Measurements from ENCODE around the gene PM20D2.

Gene PM20D2

DNA sequence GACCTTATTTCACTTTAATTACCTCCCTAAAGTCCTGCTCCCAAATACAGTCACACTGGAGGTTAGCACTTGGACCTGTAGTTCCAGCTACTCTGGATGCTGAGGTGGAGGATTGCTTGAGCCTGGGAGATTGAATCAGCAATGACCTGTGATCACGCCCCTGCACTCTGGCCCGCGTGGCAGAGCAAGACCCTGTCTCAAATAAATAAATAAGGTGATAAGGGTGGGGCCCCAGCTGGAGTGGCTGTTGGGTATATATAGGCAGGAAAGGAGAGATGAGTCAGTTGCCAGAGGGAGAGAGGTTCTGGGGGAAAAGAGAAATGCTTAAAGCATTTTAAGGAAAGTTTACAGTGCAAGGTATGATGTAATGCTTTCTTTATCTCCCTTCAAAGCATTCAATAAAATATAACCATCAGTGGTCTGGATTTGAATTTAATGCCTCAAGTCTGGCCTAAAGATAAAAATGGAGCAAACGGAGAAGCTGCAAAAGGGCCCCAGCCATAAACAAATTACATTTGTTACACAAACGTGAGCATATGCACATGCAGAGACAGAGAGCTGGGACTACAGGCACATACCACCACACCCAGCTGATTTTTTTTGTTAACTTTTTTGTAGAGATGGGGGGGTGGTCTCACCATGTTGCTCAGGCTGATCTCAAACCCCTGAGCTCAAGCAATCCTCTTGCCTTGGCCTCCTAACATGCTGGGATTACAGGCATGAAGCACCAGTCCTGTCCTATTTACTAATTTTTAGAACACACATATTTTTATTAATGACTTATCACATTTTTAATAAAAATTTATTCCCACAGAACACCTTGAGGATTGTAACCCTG is 6.1 kb upstream of the PM20D2 start (continued):
- TF ChIP-seq KLF16 (tag by site-specific recombination; IDR thresholded peaks at IDR 0.05) (peak; percentile 46; the same call in 1 of the 2 replicates), ZNF660 (tag by site-specific recombination; IDR thresholded peaks at IDR 0.05) (no peak), BCL11A (tag by site-specific recombination; IDR thresholded peaks at IDR 0.05; ENCODE audit: low read depth) (peak; percentile 49; the same call in 1 of the 2 replicates), ZNF561 (tag by site-specific recombination; IDR thresholded peaks at IDR 0.05; ENCODE audit: borderline replicate concordance) (peak; percentile 30; the same call in 1 of the 2 replicates), ZBTB20 (tag by site-specific recombination; IDR thresholded peaks at IDR 0.05) (peak; percentile 60), SP7 (tag by site-specific recombination; IDR thresholded peaks at IDR 0.05) (peak; percentile 84), ZNF426 (tag by site-specific recombination; IDR thresholded peaks at IDR 0.05) (no peak), ZNF121 (tag by site-specific recombination; IDR thresholded peaks at IDR 0.05) (no peak), ZNF843 (tag by site-specific recombination; IDR thresholded peaks at IDR 0.05) (peak; percentile 86), TCF7L2 (IDR thresholded peaks at IDR 0.05; ENCODE audit: borderline replicate concordance, low read depth, low read length) (peak; percentile 86), ZNF473 (tag by site-specific recombination; IDR thresholded peaks at IDR 0.05) (no peak), ZNF157 (tag by site-specific recombination; IDR thresholded peaks at IDR 0.05) (no peak), ZNF600 (tag by site-specific recombination; IDR thresholded peaks at IDR 0.05) (peak; percentile 78), ZNF501 (tag by site-specific recombination; IDR thresholded peaks at IDR 0.05) (peak; percentile 55; the same call in 1 of the 2 replicates), ZNF626 (tag by site-specific recombination; IDR thresholded peaks at IDR 0.05) (no peak), ZNF629 (tag by site-specific recombination; IDR thresholded peaks at IDR 0.05) (peak; percentile 83), ZNF239 (tag by site-specific recombination; IDR thresholded peaks at IDR 0.05) (no peak), ZNF48 (tag by site-specific recombination; IDR thresholded peaks at IDR 0.05) (no peak), ZNF521 (tag by site-specific recombination; IDR thresholded peaks at IDR 0.05) (no peak), ZNF571 (tag by site-specific recombination; IDR thresholded peaks at IDR 0.05) (no peak), ZNF302 (tag by site-specific recombination; IDR thresholded peaks at IDR 0.05; ENCODE audit: low read depth) (no peak), ZBTB7A (tag by site-specific recombination; IDR thresholded peaks at IDR 0.05; ENCODE audit: low read depth) (no peak)
- TF ChIP-seq, protein P1, sequence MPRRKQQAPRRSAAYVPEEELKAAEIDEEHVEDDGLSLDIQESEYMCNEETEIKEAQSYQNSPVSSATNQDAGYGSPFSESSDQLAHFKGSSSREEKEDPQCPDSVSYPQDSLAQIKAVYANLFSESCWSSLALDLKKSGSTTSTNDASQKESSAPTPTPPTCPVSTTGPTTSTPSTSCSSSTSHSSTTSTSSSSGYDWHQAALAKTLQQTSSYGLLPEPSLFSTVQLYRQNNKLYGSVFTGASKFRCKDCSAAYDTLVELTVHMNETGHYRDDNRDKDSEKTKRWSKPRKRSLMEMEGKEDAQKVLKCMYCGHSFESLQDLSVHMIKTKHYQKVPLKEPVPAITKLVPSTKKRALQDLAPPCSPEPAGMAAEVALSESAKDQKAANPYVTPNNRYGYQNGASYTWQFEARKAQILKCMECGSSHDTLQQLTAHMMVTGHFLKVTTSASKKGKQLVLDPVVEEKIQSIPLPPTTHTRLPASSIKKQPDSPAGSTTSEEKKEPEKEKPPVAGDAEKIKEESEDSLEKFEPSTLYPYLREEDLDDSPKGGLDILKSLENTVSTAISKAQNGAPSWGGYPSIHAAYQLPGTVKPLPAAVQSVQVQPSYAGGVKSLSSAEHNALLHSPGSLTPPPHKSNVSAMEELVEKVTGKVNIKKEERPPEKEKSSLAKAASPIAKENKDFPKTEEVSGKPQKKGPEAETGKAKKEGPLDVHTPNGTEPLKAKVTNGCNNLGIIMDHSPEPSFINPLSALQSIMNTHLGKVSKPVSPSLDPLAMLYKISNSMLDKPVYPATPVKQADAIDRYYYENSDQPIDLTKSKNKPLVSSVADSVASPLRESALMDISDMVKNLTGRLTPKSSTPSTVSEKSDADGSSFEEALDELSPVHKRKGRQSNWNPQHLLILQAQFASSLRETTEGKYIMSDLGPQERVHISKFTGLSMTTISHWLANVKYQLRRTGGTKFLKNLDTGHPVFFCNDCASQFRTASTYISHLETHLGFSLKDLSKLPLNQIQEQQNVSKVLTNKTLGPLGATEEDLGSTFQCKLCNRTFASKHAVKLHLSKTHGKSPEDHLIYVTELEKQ (tag by site-specific recombination; IDR thresholded peaks at IDR 0.05; ENCODE audit: borderline replicate concordance) = peak; percentile 8; the same call in 1 of the 2 replicates
- TF ChIP-seq, protein P2, sequence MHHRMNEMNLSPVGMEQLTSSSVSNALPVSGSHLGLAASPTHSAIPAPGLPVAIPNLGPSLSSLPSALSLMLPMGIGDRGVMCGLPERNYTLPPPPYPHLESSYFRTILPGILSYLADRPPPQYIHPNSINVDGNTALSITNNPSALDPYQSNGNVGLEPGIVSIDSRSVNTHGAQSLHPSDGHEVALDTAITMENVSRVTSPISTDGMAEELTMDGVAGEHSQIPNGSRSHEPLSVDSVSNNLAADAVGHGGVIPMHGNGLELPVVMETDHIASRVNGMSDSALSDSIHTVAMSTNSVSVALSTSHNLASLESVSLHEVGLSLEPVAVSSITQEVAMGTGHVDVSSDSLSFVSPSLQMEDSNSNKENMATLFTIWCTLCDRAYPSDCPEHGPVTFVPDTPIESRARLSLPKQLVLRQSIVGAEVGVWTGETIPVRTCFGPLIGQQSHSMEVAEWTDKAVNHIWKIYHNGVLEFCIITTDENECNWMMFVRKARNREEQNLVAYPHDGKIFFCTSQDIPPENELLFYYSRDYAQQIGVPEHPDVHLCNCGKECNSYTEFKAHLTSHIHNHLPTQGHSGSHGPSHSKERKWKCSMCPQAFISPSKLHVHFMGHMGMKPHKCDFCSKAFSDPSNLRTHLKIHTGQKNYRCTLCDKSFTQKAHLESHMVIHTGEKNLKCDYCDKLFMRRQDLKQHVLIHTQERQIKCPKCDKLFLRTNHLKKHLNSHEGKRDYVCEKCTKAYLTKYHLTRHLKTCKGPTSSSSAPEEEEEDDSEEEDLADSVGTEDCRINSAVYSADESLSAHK (tag by site-specific recombination; IDR thresholded peaks at IDR 0.05) = no peak
- TF ChIP-seq, protein P3, sequence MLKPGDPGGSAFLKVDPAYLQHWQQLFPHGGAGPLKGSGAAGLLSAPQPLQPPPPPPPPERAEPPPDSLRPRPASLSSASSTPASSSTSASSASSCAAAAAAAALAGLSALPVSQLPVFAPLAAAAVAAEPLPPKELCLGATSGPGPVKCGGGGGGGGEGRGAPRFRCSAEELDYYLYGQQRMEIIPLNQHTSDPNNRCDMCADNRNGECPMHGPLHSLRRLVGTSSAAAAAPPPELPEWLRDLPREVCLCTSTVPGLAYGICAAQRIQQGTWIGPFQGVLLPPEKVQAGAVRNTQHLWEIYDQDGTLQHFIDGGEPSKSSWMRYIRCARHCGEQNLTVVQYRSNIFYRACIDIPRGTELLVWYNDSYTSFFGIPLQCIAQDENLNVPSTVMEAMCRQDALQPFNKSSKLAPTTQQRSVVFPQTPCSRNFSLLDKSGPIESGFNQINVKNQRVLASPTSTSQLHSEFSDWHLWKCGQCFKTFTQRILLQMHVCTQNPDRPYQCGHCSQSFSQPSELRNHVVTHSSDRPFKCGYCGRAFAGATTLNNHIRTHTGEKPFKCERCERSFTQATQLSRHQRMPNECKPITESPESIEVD (tag by site-specific recombination; IDR thresholded peaks at IDR 0.05) = peak; percentile 85
- TF ChIP-seq, protein P4, sequence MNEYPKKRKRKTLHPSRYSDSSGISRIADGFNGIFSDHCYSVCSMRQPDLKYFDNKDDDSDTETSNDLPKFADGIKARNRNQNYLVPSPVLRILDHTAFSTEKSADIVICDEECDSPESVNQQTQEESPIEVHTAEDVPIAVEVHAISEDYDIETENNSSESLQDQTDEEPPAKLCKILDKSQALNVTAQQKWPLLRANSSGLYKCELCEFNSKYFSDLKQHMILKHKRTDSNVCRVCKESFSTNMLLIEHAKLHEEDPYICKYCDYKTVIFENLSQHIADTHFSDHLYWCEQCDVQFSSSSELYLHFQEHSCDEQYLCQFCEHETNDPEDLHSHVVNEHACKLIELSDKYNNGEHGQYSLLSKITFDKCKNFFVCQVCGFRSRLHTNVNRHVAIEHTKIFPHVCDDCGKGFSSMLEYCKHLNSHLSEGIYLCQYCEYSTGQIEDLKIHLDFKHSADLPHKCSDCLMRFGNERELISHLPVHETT (tag by site-specific recombination; IDR thresholded peaks at IDR 0.05) = peak; percentile 58; the same call in 1 of the 2 replicates
- TF ChIP-seq, protein P5, sequence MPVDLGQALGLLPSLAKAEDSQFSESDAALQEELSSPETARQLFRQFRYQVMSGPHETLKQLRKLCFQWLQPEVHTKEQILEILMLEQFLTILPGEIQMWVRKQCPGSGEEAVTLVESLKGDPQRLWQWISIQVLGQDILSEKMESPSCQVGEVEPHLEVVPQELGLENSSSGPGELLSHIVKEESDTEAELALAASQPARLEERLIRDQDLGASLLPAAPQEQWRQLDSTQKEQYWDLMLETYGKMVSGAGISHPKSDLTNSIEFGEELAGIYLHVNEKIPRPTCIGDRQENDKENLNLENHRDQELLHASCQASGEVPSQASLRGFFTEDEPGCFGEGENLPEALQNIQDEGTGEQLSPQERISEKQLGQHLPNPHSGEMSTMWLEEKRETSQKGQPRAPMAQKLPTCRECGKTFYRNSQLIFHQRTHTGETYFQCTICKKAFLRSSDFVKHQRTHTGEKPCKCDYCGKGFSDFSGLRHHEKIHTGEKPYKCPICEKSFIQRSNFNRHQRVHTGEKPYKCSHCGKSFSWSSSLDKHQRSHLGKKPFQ (tag by site-specific recombination; IDR thresholded peaks at IDR 0.05) = no peak
